HCT116 (cell line): ENCODE measurements around the gene KDM2B. TPM values are rescaled to one million over a fixed set of nuclear protein-coding genes. Genes with fewer than 3 reads are reported as not detected.

Experiments used
- ATAC-seq: fragments of 200-7000 bp; cut with Tn5 transposase; 2 replicates; pipeline ENCODE4 v1.9.1; 2020; ENCODE audit warnings: mild to moderate bottlenecking, moderate library complexity
- BruUV-seq: library from RNA; stranded (reverse); fragments of 400-500 nt; replicated peaks from 2 replicates; lab custom pipeline; 2021; lab: Mats Ljungman, UMichigan
- CTCF ChIA-PET: fragments of 300-600 bp; sonication (Branson Sonifier 250); formaldehyde crosslinking; loops from one replicate; lab custom pipeline; 2021; ENCODE audit warnings: antibody characterized with exemption; lab: Charles Lee
- POLR2A ChIA-PET: fragments of 300-600, 350-600 bp; sonication (Branson Sonifier 250); formaldehyde crosslinking; loops from one replicate; lab custom pipeline; 2021; ENCODE audit warnings: antibody characterized with exemption; lab: Charles Lee
- RAD21 ChIA-PET, 2 experiments: fragments of 300-600 bp; sonication (Branson Sonifier 250); formaldehyde crosslinking; loops; one replicate each; lab custom pipeline; 2023; ENCODE audit warnings: low total read pairs in 2 of 2; ENCODE audit not compliant: uncharacterized antibody in 2 of 2, unreplicated experiment in 2 of 2, low non-redundant PET in 1 of 2; lab: Charles Lee
- DNase-seq: peaks from one replicate; pipeline ENCODE4 v3.0.0-alpha.2; 2010; ENCODE audit warnings: low read depth, low spot score
- H2AFZ ChIP-seq: fragments of 200-600 bp; shearing (Covaris generic), sonication (generic); 2 replicates; pipeline ENCODE4 v1.6.1; 2017; ENCODE audit warnings: low read depth, mixed run types, mixed read lengths, antibody characterized with exemption, low read length; ENCODE audit not compliant: poor library complexity, severe bottlenecking
- H3K27ac ChIP-seq: 2 replicates; pipeline ENCODE4 v1.5.1; 2012; ENCODE audit warnings: low read depth, low read length
- H3K27me3 ChIP-seq: fragments of 200-600 bp; sonication (generic); 2 replicates; pipeline ENCODE4 v1.6.1; 2016; ENCODE audit warnings: mixed run types, low read length, mixed read lengths; ENCODE audit not compliant: insufficient read depth
- H3K36me3 ChIP-seq, 2 experiments: fragments of 200-500 bp in 1 of 2; fragments of 200-600 bp in 1 of 2; sonication (Bioruptor generic) in 1 of 2; sonication (generic) in 1 of 2; 2 replicates each; pipeline versions ENCODE4 v1.5.1 to v1.6.1; 2014 to 2016; ENCODE audit warnings: low read length in 2 of 2, inconsistent platforms in 1 of 2, mixed read lengths in 1 of 2, mixed run types in 1 of 2; ENCODE audit not compliant: insufficient read depth in 2 of 2, control insufficient read depth in 1 of 2
- H3K4me1 ChIP-seq, 2 experiments: fragments of 200-600 bp in 1 of 2; sonication (generic) in 1 of 2; 2 replicates each; pipeline versions ENCODE4 v1.5.1 to v1.6.1; 2012 to 2017; ENCODE audit warnings: low read length in 2 of 2, inconsistent platforms in 1 of 2, mild to moderate bottlenecking in 1 of 2, mixed read lengths in 1 of 2, mixed run types in 1 of 2, moderate library complexity in 1 of 2; ENCODE audit not compliant: insufficient read depth in 2 of 2, control insufficient read depth in 1 of 2
- H3K4me2 ChIP-seq: fragments of 200-600 bp; sonication (generic); 2 replicates; pipeline ENCODE4 v1.6.1; 2017; ENCODE audit warnings: mixed run types, low read length, mixed read lengths
- H3K4me3 ChIP-seq, 2 experiments: fragments of 200-600 bp in 1 of 2; sonication (generic) in 1 of 2; replicated peaks in 1 of 2; 2 replicates each; pipeline ENCODE4 v1.5.1; 2011 to 2016; ENCODE audit warnings: low read length in 2 of 2, control low read depth in 1 of 2, low read depth in 1 of 2, mild to moderate bottlenecking in 1 of 2, mixed read lengths in 1 of 2, mixed run types in 1 of 2
- H3K79me2 ChIP-seq: fragments of 200-600 bp; sonication (generic); 2 replicates; pipeline ENCODE4 v1.6.1; 2017; ENCODE audit warnings: mild to moderate bottlenecking, mixed run types, low read length, moderate library complexity, mixed read lengths; ENCODE audit not compliant: insufficient read depth
- H3K9ac ChIP-seq: fragments of 200-600 bp; sonication (generic); 2 replicates; pipeline ENCODE4 v1.6.1; 2016; ENCODE audit warnings: low read length, mixed read lengths
- H3K9me2 ChIP-seq: fragments of 200-600 bp; sonication (generic), shearing (Covaris generic); 2 replicates; pipeline ENCODE4 v1.6.1; 2017; ENCODE audit warnings: mixed run types, mild to moderate bottlenecking, moderate library complexity; ENCODE audit not compliant: insufficient read depth
- H3K9me3 ChIP-seq, 2 experiments: fragments of 200-500 bp in 1 of 2; fragments of 200-600 bp in 1 of 2; sonication (Bioruptor generic) in 1 of 2; sonication (generic) in 1 of 2; 2 replicates each; pipeline ENCODE4 v1.6.1; 2014 to 2017; ENCODE audit warnings: low read length in 2 of 2, mixed read lengths in 2 of 2, inconsistent platforms in 1 of 2, low read depth in 1 of 2, mild to moderate bottlenecking in 1 of 2, mixed run types in 1 of 2, moderate library complexity in 1 of 2; ENCODE audit not compliant: control insufficient read depth in 1 of 2, insufficient read depth in 1 of 2
- H4K20me1 ChIP-seq: fragments of 200-600 bp; sonication (generic), shearing (Covaris generic); 2 replicates; pipeline ENCODE4 v1.6.1; 2017; ENCODE audit warnings: mixed run types, mild to moderate bottlenecking, moderate library complexity; ENCODE audit not compliant: insufficient read depth
- CEBPB ChIP-seq: IDR thresholded peaks from 2 replicates; pipeline ENCODE4 v1.6.1; 2012; ENCODE audit warnings: low read depth
- POLR2AphosphoS5 ChIP-seq: IDR thresholded peaks from 2 replicates; pipeline ENCODE4 v1.6.1; 2011; ENCODE audit warnings: mild to moderate bottlenecking, low read depth, low read length, moderate library complexity
- RAD21 ChIP-seq: IDR thresholded peaks from 2 replicates; pipeline ENCODE4 v1.6.1; 2012; ENCODE audit warnings: low read depth, mild to moderate bottlenecking
- SP1 ChIP-seq: IDR thresholded peaks from 2 replicates; pipeline ENCODE4 v1.6.1; 2012; ENCODE audit warnings: low read depth
- SRF ChIP-seq: IDR thresholded peaks from 2 replicates; pipeline ENCODE4 v1.6.1; 2012; ENCODE audit warnings: low read depth
- YY1 ChIP-seq: IDR thresholded peaks from 2 replicates; pipeline ENCODE4 v1.6.1; 2011; ENCODE audit warnings: low read length, low read depth, moderate library complexity, mild to moderate bottlenecking; ENCODE audit not compliant: insufficient replicate concordance; ENCODE audit errors: extremely low read depth
- ZNF274 ChIP-seq: fragments of 200-500 bp; sonication (Bioruptor generic); IDR thresholded peaks from 2 replicates; pipeline ENCODE4 v1.6.1; 2014; ENCODE audit warnings: mild to moderate bottlenecking, low read depth, low read length, inconsistent platforms
- intact Hi-C: fragments of 100-400 bp; cut with micrococcal nuclease; formaldehyde crosslinking; loops from 2 replicates; pipeline ENCODE4 v1.10.0; 2022
- total RNA-seq: library from RNA; stranded (reverse); gene quantifications from one replicate; pipeline ENCODE4 v1.2.1, GENCODE V29; 2021; ENCODE audit not compliant: unreplicated experiment

The KDM2B gene
- total RNA-seq, 1 experiment from 2014 or later = 36.7 TPM

- intact Hi-C loops = no loop called here
- POLR2A ChIA-PET = no interaction called here
These were observed 134.1 kb downstream of the KDM2B start for GRCh38 chr12:121446750-121447149.

DNA sequence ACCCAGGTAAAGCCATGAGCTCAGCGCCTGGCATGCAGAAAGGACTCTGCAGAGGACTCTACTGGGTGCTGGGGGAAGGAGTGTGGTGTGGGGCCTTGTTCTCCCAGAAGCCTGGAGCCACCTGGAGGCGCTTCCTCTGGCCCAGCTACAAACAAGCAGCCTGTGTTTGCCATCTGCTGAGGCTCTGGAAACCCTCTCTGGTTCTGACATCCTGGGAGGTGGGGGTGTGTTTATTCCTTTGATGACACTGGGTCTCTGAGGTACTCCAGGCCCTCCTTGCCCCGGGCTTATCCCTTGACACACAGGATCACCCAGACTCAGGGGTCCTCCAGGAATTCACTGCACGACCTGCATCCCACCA, 136.0 kb downstream of the KDM2B start:
- BruUV-seq = no TSS peak
- Histone ChIP-seq H3K27me3 (no peaks in the 10 kb centered on the region), H4K20me1 (no peaks in the 10 kb centered on the region), H3K4me1 (peaks cover 0 to 3% of the 10 kb centered on the region in 2 experiments; a peak in 1 of 4 replicates), H2AFZ (no peak overlapping the region), H3K9me2 (no peaks in the 10 kb centered on the region), H3K27ac (no peak overlapping the region), H3K9me3 (no peaks in the 10 kb centered on the region), H3K79me2 (peaks cover 13% of the 10 kb centered on the region; the same call in 1 of the 2 replicates), H3K4me3 (no peak overlapping the region), H3K36me3 (peaks cover 7 to 10% of the 10 kb centered on the region in 2 experiments; a peak in 3 of 4 replicates), H3K9ac (no peak overlapping the region), H3K4me2 (no peak overlapping the region)
- DNase-seq (no peak), ATAC-seq (no peak)
- intact Hi-C loops = loop anchor here (5.0 kb wide), 1 partner anchor 383 kb away; no protein-coding TSS in a partner anchor
- ChIA-PET CTCF (interaction anchor here (3.2 kb wide), 1 partner anchor 110 kb away, joined by 19 read pairs; no protein-coding TSS in a partner anchor), POLR2A (no interaction called here), RAD21 (no interaction called here)
- no peak for TF ChIP-seq SP1
- TF ChIP-seq, all 23 proteins: peak for 0

More at GRCh38 chr12:121446750-121447149, 134.1 kb downstream of the KDM2B start:
- no peaks in the 10 kb centered on the region for H3K9me2 ChIP-seq
- no peak overlapping the region for H2AFZ ChIP-seq
- no peak for TF ChIP-seq ZNF274
- TF ChIP-seq CEBPB = no peak
- TF ChIP-seq YY1 = no peak
- no peak for TF ChIP-seq POLR2AphosphoS5
- no peak for TF ChIP-seq SRF
- TF ChIP-seq RAD21 = no peak
- ATAC-seq = no peak
- CTCF ChIA-PET = no interaction called here
- no peaks in the 10 kb centered on the region for H3K27me3 ChIP-seq
- no peaks in the 10 kb centered on the region for H3K9me3 ChIP-seq
- no peak overlapping the region for H3K4me2 ChIP-seq
- H3K79me2 ChIP-seq = peaks cover 13% of the 10 kb centered on the region; the same call in 1 of the 2 replicates
- no peak overlapping the region for H3K27ac ChIP-seq
- H3K4me1 ChIP-seq = peaks cover 0 to 3% of the 10 kb centered on the region in 2 experiments; a peak in 1 of 4 replicates
- no TSS peak for BruUV-seq
- no peaks in the 10 kb centered on the region for H4K20me1 ChIP-seq
- RAD21 ChIA-PET = no interaction called here
- H3K9ac ChIP-seq = no peak overlapping the region
- H3K4me3 ChIP-seq = no peak overlapping the region
- H3K36me3 ChIP-seq = peaks cover under 1 to 2% of the 10 kb centered on the region in 2 experiments; a peak in 3 of 4 replicates
- DNase-seq = no peak
